ENCODE results near the gene AMN1.
"Not testable (repeated sequence)": the region's sequence is repeated elsewhere in the genome, so short reads cannot be mapped to it uniquely, and the experiment has no call there.

Gene AMN1

DNA sequence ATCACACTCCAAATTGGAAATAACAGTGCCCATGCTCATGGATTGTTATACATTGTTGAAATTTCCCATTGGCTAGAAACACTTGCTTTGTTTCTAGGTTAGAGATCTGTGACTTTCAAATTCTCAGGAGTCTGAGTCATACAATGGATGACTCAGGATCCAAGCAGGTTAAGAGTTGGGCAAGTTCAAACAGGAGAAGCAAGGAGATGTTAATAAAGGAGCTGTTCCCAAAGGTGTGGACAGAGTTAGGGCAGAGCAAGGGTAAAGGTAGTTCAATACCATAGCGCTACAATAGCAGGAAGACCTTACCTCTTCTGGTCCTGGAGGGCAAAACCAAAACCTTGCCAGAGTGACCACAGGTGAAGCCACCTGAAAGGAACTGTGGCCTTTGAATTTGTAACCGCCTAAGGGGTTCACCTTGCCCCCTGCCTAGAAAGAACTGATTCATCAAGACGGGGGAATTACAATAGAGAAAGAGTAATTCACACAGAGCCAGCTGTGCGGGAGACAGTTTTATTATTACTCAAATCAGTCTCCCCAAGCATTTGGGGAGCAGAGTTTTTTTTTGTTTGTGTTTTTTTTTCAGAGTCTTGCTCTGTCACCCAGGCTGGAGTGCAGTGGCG lies 4.2 kb upstream of the AMN1 start:
- peak; percentile 86 for DNase-seq

DNA sequence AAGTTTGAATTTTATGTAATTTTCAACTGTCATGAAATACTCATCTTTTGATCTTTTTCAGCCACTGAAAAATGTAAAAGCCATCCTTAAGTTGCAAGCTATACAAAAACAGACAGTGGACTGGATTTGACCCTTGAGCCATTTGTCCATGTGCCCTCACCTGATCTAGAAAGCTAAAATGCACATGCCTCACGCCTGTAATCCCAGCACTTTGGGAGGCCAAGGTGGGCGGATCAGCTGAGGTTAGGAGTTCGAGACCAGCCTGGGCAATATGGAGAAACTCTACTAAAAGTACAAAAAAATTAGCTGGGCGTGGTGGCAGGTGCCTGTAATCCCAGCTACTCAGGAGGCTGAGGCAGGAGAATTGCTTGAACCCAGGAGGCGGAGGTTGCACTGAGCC lies 2.4 kb upstream of the AMN1 start:
- not testable (repeated sequence) for DNase-seq

DNA sequence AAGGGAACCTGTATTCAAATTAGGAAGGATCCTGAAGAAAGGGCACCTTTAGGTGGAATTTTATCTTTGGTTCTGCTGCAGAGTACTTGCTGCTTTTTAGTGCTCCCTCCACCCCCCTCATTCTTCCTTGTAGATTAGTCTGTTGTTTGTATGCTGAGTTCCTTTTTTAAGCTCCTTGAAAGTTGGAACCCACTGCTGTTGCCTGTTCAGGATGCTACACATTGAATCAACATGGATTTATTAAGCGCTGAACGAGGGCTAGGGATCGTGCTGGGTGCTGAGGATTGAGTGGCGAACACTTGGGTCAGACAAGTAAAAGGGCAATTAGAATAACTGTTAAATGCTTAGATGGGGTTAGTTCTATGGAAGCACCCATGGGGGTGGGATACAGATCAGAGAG lies 884 bp upstream of the AMN1 start:
- DNase-seq, result no peak

DNA sequence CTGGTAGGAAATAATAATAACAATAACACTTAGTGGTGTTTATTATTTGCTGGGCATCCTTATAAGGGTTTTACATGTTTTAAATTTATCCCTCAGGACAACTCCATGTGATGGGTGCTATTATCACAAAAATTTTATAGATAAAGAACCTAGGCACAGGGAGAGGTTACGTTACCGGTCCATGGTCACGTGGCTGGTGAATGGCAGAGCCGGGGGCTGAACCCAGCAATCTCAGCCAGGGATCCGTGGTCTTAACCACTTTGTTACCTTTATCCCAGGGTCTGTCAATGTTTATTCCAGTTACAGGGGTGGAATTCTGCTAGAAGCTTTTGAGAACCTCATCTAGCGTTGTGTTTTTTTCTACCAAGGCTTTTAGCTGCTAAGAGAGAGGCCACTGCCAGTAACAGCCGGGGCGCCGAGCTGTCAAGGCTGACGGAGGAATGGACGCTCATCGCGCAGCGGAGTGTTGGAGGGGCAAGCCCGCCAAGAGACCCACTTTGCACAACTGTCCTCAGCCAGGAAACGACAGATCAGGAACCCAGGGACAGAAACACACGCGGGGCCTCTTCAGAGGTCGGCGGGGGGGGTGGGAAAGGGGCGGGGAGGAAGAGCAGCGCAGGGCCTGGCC lies 418 bp downstream of the AMN1 start:
- DNase-seq, result peak; percentile 46

DNA sequence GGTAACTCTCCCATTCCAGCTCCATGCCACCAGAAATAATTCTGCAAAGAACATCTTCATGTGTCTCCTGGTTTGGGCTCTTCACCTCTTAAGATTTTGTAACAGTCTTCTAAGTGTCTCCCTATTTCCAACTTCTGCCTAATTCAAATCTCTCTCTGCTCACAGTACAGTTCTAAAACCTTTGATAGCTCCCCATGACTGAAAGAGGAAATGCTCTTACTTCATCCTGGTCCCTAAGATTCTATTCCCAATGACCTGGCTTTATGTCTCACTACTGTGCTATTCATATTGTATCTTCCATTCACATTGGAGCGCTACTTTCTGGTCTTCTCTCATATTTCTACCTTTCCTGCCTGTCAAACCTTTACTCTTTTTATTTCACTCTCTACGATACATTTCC lies 1.6 kb downstream of the AMN1 start:
- no peak for DNase-seq

DNA sequence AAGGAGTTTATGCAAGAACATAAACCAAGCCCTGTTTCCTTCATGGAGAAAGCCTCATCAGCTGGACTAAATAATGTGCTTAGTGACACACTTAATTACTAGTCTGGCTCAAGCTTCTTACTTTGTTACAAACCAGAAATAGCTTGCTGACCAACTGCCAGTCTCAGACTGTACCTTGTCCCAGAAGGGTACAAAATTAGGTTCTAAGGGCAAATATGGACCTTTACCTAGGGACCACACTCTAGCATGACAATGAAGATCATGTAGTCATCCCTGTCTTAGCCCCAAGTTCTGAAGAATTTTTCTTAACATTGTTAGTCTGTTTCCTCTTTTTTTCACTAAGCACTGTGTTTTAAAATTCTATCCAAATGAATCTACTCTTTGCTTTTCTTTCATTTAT lies 2.2 kb downstream of the AMN1 start:
- no peak for DNase-seq

DNA sequence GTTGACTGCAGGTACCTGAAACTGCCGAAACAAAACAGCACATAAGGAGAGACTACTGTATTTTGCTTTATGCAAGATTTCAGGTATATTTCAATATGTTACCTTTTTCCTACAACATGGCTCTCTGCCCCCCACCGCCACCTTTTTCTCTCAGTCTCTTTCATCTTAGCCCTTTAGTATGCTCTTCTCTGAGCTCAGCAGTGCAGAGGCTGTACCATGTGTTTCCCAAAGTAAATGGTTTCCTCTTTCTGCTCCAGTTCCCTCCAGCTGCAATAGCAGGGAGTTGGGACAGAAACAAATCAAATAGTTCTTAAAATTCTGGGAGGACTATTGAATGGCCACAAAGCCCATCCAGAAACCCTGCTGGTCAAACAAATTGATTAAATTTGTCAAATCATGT lies 4.3 kb downstream of the AMN1 start:
- DNase-seq, result no peak

DNA sequence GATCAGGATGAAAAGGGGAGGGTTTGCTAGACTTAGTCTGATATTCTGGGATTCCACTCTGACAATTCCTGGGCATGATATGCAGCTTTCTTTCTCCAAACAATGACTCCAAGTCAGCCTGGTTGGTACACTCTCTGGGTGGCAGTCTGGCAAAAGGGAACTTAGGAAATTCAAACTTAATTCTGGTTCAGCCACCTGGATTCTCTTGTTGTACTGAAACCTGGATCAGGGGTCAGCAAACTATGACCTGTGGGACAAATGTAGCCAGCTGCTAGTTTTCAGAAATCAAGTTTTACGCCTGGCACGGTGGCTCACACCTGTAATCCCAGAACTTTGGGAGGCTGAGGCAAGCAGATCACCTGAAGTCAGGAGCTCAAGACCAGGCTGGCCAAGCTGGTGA lies 6.2 kb downstream of the AMN1 start:
- no peak for DNase-seq

DNA sequence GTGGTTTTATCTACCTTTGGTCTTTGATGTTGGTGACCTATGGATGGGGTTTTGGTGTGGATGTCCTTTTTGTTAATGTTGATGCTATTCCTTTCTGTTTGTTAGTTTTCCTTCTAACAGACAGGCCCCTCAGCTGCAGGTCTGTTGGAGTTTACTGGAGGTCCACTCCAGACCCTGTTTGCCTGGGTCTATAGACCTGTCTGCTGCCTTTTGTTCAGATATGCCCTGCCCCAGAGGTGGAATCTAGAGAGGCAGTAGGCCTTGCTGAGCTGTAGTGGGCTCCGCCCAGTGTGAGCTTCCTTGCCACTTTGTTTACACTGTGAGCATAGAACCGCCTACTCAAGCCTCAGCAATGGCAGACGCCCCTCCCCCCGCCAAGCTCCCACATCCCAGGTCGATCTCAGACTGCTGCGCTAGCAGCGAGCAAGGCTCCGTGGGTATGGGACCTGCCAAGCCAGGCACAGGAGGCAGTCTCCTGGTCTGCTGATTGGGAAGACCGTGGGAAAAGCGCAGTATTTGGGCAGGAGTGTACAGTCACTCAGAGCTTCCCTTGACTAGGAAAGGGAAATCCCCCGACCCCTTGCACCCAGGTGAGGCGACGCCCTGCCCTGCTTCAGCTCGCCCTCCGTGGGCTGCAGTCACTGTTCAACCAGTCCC lies 10.2 kb downstream of the AMN1 start:
- DNase-seq, result not testable (repeated sequence)

DNA sequence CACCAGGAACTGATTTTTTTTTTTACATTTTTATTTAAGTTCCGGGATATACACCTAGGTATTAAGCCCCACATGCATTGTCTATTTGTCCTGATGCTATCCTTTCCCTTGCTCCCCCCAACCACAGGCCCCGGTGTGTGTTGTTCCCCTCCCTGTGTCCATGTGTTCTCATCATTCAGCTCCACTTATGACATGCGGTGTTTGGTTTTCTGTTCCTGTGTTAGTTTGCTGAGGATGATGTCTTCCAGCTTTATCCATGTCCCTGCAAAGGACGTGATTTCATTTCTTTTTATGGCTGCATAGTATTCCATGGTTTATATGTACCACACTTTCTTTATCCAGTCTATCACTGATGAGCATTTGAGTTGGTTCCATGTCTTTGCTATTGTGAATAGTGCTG lies 11.8 kb downstream of the AMN1 start:
- DNase-seq, result not testable (repeated sequence)

DNA sequence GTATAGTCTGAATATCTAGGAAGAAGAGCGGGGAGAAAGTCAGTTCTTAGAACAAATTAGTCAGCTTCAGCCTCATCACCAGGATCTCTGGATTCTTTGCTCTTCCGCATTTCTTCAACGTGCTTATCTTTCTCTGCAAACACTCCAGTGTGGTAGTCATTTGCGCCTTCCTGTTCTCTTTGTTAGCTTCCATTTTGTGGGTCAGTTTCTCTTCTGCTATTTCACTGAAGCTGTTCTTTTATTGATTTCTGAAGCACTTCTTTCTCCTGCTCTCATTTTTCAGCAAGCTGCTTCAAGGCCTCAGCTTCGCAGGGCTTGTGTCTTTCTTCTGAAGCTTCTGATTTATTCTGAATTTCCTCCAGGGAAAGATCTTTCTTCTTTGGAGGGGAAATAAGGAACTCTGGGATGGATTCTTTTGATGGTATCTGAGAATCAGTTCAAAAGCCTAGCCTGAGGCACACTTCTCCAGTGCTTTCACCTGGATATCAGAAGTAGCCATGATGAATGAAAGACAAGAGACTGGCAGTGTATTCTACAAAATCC lies 13.5 kb downstream of the AMN1 start:
- no peak for DNase-seq

DNA sequence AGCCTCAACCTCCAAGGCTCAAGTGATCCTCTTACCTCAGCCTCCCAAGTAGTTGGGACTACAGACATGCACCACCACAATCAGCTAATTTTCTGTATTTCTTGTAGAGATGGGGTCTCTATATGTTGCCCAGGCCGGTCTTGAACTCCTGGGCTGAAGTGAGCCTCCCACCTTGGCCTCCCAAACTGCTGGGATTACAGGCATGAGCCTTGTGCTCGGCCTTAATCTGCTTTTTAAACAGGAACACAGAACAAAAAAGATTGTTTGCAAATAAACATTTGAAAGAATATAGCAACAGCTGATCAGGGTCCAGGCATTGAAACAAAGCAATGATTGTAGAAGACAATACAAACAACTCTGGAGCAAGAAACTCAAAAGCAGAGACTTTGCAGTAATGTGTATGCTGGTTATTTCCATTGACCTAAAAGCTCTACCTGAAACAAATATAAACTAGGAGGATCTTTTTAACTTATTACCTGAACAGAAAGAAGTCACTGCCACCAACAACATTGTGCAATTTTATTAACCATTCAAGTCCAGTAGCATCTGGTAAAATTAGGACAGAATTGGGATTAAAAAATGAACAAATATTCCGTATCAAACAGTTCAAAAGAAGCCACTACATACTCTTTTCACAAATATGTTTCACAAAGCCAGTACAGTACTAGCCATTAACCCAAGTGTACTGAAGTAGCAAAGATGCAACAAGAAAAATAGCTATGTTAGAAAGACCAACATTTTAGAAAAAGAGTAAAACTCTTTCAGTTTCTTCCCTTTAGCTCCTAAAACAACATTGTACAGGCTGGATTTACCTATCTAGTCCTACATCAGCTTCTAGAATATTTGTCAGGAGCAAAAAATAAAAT lies 14.2 kb downstream of the AMN1 start:
- no peak for DNase-seq

DNA sequence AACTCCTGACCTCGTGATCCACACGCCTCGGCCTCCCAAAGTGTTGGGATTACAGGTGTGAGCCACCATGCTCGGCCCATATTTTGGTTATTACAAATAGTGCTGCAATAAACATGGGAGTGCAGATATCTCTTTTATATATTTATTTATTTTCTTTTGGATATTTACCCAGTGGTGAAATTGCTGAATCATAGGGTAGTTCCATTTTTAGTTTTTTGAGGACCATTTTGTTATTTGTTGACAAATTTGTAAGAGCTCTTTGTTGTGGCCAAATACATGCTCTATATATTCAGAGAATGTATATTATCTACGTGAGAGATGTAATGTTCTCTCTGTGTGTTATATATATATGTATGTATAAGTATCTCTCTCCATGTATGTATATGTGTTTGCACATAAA lies 15.9 kb downstream of the AMN1 start:
- DNase-seq, result no peak

DNA sequence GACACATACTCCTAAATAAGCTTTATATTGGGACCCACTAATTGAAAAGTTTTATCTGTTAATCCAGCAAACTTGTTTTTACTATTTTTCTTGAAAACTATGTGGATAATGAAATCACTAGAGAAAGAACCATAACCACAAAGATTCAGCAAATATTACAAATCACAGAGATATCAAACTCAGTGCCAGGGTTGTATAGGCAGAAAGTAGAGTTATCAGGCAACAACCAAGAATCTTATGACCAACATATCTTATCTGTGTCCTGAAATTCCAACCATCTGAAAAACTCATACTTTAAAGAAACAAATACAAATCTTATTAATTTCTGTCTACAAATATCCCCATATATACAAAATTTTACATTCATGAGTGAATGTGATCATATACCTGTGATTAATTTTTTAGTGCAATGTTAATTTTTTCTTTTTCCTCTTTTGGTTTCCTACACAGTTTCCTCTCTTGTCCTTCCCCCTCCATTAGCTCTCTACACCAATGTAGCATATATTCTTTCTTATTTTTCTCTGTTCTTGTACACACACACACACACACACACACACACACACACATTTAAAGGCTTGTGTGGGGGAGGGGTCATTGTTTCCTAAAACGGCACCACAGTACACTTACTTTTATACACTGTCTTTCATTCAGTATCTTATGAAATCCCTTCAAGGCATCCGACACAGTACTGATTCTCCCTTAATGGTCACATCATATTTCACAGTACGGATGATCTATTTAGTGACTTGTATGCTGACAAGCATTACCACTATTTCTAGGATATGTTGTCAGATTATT lies 18.6 kb downstream of the AMN1 start:
- DNase-seq, result no peak

DNA sequence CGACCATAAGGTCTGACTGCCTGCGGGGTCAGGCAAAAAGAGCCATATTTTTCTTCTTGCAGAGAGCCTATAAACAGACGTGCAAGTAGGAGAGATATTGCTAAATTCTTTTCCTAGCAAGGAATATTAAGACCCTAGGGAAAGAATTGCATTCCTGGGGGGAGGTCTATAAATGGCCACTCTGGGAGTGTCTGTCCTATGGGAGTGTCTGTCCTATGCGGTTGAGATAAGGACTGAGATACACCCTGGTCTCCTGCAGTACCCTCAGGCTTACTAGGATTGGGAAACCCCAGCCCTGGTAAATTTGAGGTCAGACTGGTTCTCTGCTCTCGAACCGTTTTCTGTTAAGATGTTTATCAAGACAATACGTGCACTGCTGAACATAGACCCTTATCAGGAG lies 20.7 kb downstream of the AMN1 start:
- not testable (repeated sequence) for DNase-seq

DNA sequence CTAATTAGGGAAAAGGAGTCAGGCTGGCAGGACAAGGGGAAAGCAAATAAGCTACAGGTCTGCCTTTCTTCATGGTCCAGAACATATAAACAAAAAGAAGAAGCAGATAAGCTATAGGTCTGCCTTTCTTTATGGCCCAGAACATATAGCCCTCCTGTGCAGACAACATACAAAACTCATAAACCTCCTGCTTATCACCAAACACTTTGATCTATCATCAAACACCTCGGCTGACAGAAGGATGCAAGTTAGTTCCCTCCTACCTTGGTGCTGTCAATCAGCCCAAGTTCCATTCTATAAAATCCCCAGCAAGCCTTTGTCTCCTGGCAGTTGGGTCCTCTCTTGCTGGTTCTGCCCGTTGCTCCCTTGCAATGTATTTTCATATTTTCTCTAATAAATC lies 23.2 kb downstream of the AMN1 start:
- DNase-seq, result no peak

DNA sequence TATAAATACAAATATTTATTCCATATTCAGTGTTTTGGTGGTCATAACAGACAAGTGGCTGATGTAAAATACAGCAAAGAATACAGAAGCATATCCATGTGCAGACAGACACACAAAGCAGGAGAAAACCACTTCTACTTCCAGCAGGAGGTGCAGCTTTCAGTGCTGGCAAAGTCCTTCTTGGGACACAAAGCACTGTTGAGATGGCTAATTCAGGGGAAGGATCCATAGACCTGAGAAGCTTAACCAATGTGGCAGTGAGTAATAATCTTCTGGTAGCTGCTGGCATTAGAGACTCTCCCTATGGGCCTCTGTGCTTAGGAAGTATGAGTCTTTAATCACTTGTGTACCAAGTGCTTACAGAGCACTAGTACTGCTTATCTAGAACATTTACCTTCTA lies 26.8 kb downstream of the AMN1 start:
- no peak for DNase-seq

DNA sequence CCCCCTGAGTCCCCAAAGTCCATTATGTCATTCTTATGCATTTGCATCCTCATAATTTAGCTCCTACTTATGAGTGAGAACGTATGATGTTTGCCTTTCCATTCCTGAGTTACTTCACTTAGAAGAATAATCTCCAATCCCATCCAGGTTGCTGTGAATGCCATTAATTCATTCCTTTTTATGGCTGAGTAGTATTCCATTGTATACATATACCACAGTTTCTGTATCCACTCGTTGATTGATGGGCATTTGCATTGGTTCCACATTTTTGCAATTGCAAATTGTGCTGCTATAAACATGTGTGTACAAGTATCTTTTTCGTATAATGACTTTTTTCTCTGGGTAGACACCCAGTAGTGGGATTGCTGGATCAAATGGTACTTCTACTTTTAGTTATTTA lies 38.9 kb downstream of the AMN1 start:
- DNase-seq, result not testable (repeated sequence)

DNA sequence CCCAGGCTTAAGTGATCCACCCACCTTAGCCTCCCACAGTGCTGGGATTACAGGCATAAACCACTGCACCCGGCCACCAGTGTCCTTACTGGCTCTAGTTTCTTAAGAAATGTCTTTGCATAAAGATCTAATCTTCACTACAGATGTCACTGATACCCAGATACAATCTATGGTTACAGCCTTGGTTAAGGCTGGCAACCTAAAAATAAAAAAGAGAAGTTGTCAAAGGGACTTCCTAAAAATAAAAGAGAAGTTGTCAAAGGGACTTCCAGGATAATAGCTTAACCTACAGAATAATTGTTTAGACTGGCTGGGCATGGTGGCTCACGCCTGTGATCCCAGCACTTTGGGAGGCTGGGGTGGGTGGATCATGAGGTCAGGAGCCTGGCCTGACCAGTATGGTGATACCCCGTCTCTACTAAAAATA lies 41.7 kb downstream of the AMN1 start:
- no peak for DNase-seq

DNA sequence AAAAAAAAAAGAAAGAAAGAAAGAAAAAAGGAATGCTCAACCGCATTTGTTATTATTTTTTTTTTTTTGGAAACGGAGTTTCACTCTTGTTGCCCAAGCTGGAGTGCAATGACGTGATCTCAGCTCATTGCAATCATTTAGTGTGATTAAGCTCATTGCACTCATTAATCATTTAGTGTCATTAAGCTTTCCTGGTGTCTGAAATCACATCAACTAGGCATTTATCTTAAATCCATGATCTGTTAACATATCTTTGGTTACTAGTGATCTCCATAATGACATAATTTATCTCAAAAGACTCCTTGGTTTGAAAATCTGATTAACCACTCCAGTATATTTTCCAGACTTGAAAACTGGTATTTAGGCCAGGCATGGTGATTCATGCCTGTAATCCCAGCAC lies 43.0 kb downstream of the AMN1 start:
- DNase-seq, result no peak

DNA sequence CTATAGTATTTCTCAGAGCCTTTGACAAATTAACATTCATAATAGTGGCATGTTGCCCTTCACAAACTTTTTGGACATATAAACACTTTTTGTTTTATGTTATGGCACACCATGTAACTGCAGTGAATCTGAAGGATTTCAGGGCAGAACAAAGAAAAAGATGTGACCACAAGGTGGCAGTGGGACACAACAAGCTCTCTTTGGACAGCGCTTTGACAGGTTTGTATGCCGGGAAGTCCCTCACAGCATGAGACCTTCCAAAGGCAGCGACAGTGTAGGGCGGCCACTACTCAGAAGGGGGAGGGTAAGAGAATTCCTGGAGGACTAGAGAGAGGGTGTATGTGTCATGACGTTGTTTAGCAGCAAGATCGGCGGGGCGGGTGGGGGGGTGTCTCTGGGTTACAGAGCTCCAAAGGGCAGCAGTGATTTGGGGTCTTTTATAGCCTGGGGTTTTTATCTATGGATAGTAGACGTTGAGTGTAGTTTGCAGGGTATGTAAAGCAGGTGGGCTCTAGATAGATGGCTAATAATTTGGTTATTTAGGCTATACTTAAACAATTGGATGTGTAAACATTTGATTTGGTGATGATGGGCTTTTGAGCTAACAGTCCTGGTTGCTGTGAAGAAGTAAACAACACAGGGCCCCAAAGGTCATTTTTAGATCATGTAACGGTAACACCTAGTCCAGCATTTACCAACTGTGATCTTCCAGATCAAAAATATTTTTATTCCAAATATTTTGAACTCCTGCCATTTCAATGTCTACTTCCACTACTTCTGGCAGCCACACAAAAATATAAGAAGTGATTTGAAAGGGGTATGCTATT lies 46.5 kb downstream of the AMN1 start:
- DNase-seq, result peak; percentile 53

DNA sequence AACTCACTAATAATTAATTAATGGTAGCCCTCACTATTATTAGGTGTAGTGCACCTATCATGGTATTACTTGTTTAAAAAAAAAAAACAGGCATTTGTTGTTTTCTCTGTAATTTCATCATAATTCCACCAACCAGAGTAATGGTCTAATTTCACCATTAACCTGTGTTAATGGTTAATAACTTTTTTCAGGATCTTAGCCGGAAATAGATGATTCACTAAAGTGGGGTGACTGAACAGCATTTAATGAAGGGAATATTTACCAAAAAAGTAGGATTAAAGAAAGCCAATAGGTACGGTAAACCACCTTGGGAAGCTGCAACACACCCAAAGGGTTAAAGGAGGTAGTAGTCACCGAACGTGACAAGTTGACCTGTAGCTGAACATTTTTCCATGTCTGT lies 56.3 kb downstream of the AMN1 start:
- no peak for DNase-seq

Data from kidney glomerular epithelial cell (primary cell).